Measurements from ENCODE around the gene TWNK. TPM values are rescaled to one million over a fixed set of nuclear protein-coding genes. Genes with fewer than 3 reads are reported as not detected.

TWNK gene
- total and polyA plus RNA-seq, 9 of the 15 experiments (the other 6 are each of a cell fraction or from before 2014, with no cell fraction given) = 11.6 to 34.7 (median 17.4) TPM

DNA sequence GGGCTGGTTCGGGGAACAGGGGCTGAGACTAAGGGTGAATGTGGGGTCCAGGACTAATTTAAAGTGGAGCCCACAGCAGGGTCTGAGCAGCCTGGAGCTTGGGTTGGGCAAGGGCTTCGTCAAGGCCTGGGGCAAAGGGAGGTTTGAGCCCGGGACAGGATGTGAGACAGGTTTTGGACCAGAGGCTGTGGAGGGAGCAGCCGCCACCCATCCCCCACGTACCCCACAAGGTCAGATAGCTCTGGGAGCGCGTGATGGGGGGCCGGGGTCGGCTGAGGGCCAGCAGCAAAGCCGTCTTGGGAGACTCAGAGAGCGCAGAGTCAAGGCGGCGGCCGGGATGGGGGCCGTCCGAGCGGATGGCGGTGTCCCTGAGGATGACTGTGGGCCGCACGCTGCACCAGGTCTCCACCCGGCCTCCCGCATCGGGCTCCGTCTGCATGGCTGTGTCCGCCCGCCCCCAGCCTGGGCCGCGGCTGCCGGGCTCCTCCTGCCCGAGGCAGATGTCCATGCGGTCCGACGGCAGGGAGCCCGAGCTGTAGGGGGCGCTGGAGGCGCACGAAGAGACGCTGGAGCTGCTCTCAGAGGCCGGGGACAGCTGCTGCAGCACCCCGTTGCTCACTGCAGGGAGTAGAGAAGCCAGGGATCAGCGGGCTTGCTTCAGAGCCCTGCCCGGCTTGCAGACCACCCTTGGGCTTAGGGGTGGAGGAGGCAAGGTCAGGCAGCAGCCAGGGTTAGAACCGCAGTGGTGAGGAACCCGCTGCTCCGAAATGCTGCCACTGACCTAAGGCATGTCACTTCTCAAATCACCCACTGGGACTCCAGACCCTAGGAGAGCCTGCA, 31.5 kb downstream of the TWNK start (continued):
- TF ChIP-seq NFIC (IDR thresholded peaks at IDR 0.05) (peak; percentile 10; the same call in 1 of the 2 replicates), FOSL1 (tag; conservative IDR thresholded peaks at IDR 0.05) (no peak), CBFA2T3 (IDR thresholded peaks at IDR 0.05) (0 out of 2 replicates have a peak, but pooled peaks have one; percentile 4), CREB1 (IDR thresholded peaks at IDR 0.05) (no peak), CREB1 (CRISPR knock-in tag; IDR thresholded peaks at IDR 0.05) (peak; percentile 23; the same call in 1 of the 2 replicates)
- TF ChIP-seq, protein P1, sequence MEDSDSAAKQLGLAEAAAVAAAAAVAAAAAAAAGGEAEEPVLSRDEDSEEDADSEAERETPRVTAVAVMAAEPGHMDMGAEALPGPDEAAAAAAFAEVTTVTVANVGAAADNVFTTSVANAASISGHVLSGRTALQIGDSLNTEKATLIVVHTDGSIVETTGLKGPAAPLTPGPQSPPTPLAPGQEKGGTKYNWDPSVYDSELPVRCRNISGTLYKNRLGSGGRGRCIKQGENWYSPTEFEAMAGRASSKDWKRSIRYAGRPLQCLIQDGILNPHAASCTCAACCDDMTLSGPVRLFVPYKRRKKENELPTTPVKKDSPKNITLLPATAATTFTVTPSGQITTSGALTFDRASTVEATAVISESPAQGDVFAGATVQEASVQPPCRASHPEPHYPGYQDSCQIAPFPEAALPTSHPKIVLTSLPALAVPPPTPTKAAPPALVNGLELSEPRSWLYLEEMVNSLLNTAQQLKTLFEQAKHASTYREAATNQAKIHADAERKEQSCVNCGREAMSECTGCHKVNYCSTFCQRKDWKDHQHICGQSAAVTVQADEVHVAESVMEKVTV (CRISPR knock-in tag; IDR thresholded peaks at IDR 0.05) = peak; percentile 20; the same call in 1 of the 2 replicates
- TF ChIP-seq, protein P2, sequence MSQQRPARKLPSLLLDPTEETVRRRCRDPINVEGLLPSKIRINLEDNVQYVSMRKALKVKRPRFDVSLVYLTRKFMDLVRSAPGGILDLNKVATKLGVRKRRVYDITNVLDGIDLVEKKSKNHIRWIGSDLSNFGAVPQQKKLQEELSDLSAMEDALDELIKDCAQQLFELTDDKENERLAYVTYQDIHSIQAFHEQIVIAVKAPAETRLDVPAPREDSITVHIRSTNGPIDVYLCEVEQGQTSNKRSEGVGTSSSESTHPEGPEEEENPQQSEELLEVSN (IDR thresholded peaks at IDR 0.05; ENCODE audit: borderline replicate concordance in 1 of 2, extremely low read depth in 1 of 2, insufficient read depth in 1 of 2, insufficient read length in 1 of 2, low read depth in 1 of 2, low read length in 1 of 2, poor library complexity in 1 of 2, severe bottlenecking in 1 of 2) = peak in 1 of 2 experiments; percentile 73
- TF ChIP-seq, protein P3, sequence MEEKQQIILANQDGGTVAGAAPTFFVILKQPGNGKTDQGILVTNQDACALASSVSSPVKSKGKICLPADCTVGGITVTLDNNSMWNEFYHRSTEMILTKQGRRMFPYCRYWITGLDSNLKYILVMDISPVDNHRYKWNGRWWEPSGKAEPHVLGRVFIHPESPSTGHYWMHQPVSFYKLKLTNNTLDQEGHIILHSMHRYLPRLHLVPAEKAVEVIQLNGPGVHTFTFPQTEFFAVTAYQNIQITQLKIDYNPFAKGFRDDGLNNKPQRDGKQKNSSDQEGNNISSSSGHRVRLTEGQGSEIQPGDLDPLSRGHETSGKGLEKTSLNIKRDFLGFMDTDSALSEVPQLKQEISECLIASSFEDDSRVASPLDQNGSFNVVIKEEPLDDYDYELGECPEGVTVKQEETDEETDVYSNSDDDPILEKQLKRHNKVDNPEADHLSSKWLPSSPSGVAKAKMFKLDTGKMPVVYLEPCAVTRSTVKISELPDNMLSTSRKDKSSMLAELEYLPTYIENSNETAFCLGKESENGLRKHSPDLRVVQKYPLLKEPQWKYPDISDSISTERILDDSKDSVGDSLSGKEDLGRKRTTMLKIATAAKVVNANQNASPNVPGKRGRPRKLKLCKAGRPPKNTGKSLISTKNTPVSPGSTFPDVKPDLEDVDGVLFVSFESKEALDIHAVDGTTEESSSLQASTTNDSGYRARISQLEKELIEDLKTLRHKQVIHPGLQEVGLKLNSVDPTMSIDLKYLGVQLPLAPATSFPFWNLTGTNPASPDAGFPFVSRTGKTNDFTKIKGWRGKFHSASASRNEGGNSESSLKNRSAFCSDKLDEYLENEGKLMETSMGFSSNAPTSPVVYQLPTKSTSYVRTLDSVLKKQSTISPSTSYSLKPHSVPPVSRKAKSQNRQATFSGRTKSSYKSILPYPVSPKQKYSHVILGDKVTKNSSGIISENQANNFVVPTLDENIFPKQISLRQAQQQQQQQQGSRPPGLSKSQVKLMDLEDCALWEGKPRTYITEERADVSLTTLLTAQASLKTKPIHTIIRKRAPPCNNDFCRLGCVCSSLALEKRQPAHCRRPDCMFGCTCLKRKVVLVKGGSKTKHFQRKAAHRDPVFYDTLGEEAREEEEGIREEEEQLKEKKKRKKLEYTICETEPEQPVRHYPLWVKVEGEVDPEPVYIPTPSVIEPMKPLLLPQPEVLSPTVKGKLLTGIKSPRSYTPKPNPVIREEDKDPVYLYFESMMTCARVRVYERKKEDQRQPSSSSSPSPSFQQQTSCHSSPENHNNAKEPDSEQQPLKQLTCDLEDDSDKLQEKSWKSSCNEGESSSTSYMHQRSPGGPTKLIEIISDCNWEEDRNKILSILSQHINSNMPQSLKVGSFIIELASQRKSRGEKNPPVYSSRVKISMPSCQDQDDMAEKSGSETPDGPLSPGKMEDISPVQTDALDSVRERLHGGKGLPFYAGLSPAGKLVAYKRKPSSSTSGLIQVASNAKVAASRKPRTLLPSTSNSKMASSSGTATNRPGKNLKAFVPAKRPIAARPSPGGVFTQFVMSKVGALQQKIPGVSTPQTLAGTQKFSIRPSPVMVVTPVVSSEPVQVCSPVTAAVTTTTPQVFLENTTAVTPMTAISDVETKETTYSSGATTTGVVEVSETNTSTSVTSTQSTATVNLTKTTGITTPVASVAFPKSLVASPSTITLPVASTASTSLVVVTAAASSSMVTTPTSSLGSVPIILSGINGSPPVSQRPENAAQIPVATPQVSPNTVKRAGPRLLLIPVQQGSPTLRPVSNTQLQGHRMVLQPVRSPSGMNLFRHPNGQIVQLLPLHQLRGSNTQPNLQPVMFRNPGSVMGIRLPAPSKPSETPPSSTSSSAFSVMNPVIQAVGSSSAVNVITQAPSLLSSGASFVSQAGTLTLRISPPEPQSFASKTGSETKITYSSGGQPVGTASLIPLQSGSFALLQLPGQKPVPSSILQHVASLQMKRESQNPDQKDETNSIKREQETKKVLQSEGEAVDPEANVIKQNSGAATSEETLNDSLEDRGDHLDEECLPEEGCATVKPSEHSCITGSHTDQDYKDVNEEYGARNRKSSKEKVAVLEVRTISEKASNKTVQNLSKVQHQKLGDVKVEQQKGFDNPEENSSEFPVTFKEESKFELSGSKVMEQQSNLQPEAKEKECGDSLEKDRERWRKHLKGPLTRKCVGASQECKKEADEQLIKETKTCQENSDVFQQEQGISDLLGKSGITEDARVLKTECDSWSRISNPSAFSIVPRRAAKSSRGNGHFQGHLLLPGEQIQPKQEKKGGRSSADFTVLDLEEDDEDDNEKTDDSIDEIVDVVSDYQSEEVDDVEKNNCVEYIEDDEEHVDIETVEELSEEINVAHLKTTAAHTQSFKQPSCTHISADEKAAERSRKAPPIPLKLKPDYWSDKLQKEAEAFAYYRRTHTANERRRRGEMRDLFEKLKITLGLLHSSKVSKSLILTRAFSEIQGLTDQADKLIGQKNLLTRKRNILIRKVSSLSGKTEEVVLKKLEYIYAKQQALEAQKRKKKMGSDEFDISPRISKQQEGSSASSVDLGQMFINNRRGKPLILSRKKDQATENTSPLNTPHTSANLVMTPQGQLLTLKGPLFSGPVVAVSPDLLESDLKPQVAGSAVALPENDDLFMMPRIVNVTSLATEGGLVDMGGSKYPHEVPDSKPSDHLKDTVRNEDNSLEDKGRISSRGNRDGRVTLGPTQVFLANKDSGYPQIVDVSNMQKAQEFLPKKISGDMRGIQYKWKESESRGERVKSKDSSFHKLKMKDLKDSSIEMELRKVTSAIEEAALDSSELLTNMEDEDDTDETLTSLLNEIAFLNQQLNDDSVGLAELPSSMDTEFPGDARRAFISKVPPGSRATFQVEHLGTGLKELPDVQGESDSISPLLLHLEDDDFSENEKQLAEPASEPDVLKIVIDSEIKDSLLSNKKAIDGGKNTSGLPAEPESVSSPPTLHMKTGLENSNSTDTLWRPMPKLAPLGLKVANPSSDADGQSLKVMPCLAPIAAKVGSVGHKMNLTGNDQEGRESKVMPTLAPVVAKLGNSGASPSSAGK (IDR thresholded peaks at IDR 0.05) = peak; percentile 54; the same call in 1 of the 2 replicates
- TF ChIP-seq, protein P4, sequence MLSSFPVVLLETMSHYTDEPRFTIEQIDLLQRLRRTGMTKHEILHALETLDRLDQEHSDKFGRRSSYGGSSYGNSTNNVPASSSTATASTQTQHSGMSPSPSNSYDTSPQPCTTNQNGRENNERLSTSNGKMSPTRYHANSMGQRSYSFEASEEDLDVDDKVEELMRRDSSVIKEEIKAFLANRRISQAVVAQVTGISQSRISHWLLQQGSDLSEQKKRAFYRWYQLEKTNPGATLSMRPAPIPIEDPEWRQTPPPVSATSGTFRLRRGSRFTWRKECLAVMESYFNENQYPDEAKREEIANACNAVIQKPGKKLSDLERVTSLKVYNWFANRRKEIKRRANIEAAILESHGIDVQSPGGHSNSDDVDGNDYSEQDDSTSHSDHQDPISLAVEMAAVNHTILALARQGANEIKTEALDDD (IDR thresholded peaks at IDR 0.05) = no peak

All from K562 (cell line).